Suprapubic skin (tissue), 4 donors: Measurements from ENCODE around the gene ANKRD60. TPM values are rescaled to one million over a fixed set of nuclear protein-coding genes. Genes with fewer than 3 reads are reported as not detected.

Experiments used
- DNase-seq, 2 donors: peaks; one replicate each; pipeline ENCODE4 v3.0.0-alpha.2; 2019; ENCODE audit warnings: low spot score in 2 of 2
- H3K27ac ChIP-seq: fragments of 200-600 bp; sonication (generic); one replicate; pipeline ENCODE4 v1.5.1; 2019
- H3K27me3 ChIP-seq: fragments of 200-600 bp; sonication (generic); one replicate; pipeline ENCODE4 v1.5.1; 2019
- H3K36me3 ChIP-seq: fragments of 200-600 bp; sonication (generic); one replicate; pipeline ENCODE4 v1.5.1; 2019
- H3K4me1 ChIP-seq: fragments of 200-600 bp; sonication (generic); one replicate; pipeline ENCODE4 v1.5.1; 2019
- H3K4me3 ChIP-seq: fragments of 200-600 bp; sonication (generic); one replicate; pipeline ENCODE4 v1.5.1; 2019; ENCODE audit warnings: mild to moderate bottlenecking
- H3K9me3 ChIP-seq: fragments of 200-600 bp; sonication (generic); one replicate; pipeline ENCODE4 v1.5.1; 2019
- EP300 ChIP-seq: sonication (generic); formaldehyde crosslinking; IDR thresholded peaks from one replicate; pipeline ENCODE4 v1.6.1; 2017; ENCODE audit warnings: antibody characterized with exemption
- POLR2A ChIP-seq, 2 donors: fragments of 450-650 bp; IDR thresholded peaks; one replicate each; pipeline ENCODE4 v1.6.1; 2017; ENCODE audit warnings: antibody characterized with exemption in 2 of 2, mild to moderate bottlenecking in 2 of 2, moderate library complexity in 2 of 2
- POLR2AphosphoS5 ChIP-seq, 3 donors: sonication (generic); formaldehyde crosslinking; IDR thresholded peaks; one replicate each; pipeline ENCODE4 v1.6.1; 2017; ENCODE audit warnings: antibody characterized with exemption in 3 of 3
- WGBS: methylation state at CpG from one replicate; pipeline ENCODE4 v1.1.5; 2018; 5-methylcytosine and 5-hydroxymethylcytosine counted together
- total RNA-seq, 4 donors: library from RNA; depleted of rRNA; stranded (reverse); fragments of >200 nt; gene quantifications; one replicate each; pipeline ENCODE4 v1.1.0, GENCODE V29; 2016
- TF ChIP-seq, protein P1 (sequence below), 2 donors: fragments of 200-600 bp in 1 of 2; fragments of 450-650 bp in 1 of 2; sonication (generic) in 1 of 2; IDR thresholded peaks; one replicate each; pipeline ENCODE4 v1.5.1; 2016 to 2019; ENCODE audit warnings: antibody characterized with exemption in 2 of 2, mild to moderate bottlenecking in 1 of 2, moderate library complexity in 1 of 2

Gene ANKRD60
- total RNA-seq, 4 donors from 2014 or later: not detected

- H3K36me3 ChIP-seq: no peaks in the 10 kb centered on the region
- H3K27ac ChIP-seq: no peak overlapping the region
- 92% methylated on average over 8 of the region's 8 CpGs for WGBS
- peaks cover 18% of the 10 kb centered on the region for H3K27me3 ChIP-seq
- H3K9me3 ChIP-seq: no peaks in the 10 kb centered on the region
- no peaks in the 10 kb centered on the region for H3K4me1 ChIP-seq
- TF ChIP-seq EP300 (no peak), POLR2A (IDR thresholded peaks at IDR 0.05) (no peak)
- DNase-seq: no peak
- H3K4me3 ChIP-seq: no peak overlapping the region
These were observed 19.5 kb downstream of the ANKRD60 start for GRCh38 chr20:58208944-58209343.

GRCh38 chr20:58205850-58206249 is 22.6 kb downstream of the ANKRD60 start:
- DNase-seq: no peak
- Histone ChIP-seq H3K4me1 (no peaks in the 10 kb centered on the region), H3K9me3 (no peaks in the 10 kb centered on the region), H3K27me3 (peaks cover 9% of the 10 kb centered on the region), H3K27ac (no peak overlapping the region), H3K36me3 (no peaks in the 10 kb centered on the region), H3K4me3 (no peak overlapping the region)
- WGBS: 88% methylated on average over 31 of the region's 31 CpGs
- no peak for TF ChIP-seq POLR2A (IDR thresholded peaks at IDR 0.05)
- TF ChIP-seq, protein P1, sequence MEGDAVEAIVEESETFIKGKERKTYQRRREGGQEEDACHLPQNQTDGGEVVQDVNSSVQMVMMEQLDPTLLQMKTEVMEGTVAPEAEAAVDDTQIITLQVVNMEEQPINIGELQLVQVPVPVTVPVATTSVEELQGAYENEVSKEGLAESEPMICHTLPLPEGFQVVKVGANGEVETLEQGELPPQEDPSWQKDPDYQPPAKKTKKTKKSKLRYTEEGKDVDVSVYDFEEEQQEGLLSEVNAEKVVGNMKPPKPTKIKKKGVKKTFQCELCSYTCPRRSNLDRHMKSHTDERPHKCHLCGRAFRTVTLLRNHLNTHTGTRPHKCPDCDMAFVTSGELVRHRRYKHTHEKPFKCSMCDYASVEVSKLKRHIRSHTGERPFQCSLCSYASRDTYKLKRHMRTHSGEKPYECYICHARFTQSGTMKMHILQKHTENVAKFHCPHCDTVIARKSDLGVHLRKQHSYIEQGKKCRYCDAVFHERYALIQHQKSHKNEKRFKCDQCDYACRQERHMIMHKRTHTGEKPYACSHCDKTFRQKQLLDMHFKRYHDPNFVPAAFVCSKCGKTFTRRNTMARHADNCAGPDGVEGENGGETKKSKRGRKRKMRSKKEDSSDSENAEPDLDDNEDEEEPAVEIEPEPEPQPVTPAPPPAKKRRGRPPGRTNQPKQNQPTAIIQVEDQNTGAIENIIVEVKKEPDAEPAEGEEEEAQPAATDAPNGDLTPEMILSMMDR (IDR thresholded peaks at IDR 0.05): no peak
- TF ChIP-seq EP300: no peak
- TF ChIP-seq POLR2AphosphoS5 (IDR thresholded peaks at IDR 0.05): no peak

DNA sequence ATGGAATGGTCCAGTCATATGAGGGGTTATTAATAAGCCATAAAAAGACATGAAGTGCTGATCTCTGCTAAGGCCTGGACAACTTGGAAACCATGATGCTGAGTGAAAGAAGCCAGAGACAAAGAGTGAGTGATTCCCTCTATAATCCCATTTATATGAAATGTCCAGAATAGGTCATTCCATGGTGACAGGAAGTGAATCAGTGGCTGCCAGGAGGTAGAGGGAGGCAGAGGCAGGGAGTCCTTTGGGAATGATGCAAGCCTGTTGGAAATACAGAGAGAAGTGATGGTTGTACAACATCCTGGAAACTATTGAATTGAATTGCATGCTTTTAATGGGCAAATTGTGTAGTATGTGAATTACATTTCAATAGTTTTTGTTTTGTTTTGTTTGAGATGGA is 26.4 kb downstream of the ANKRD60 start:
- Histone ChIP-seq H3K27ac (no peak overlapping the region), H3K4me3 (no peak overlapping the region), H3K9me3 (no peaks in the 10 kb centered on the region), H3K27me3 (peaks cover 6% of the 10 kb centered on the region), H3K36me3 (no peaks in the 10 kb centered on the region), H3K4me1 (no peaks in the 10 kb centered on the region)
- no peak for TF ChIP-seq POLR2AphosphoS5 (IDR thresholded peaks at IDR 0.05)
- TF ChIP-seq POLR2A (IDR thresholded peaks at IDR 0.05): no peak
- no peak for TF ChIP-seq EP300
- TF ChIP-seq, protein P1 (IDR thresholded peaks at IDR 0.05): no peak
- DNase-seq: no peak

DNA sequence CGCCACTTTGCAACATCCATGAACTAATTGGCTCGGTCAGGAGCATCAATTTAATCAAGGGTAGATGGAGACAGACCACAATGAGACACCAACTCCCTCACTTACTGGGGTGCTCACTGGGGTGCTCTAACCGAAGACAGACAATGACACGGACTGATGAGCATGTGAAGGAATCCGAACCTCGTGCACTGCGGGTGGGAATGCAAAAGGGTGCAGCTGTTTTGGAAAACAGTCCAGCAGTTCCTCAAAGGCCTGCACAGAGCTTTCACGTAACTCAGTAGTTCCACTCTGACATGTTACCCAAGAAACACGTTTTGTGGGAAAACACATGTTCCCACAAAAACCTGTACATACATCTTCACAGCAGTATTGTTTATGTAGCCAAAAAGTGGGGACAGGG is 26.8 kb downstream of the ANKRD60 start:
- H3K9me3 ChIP-seq: no peaks in the 10 kb centered on the region
- no peak overlapping the region for H3K4me3 ChIP-seq
- H3K36me3 ChIP-seq: no peaks in the 10 kb centered on the region
- no peak overlapping the region for H3K27ac ChIP-seq
- H3K27me3 ChIP-seq: peaks cover 6% of the 10 kb centered on the region
- H3K4me1 ChIP-seq: no peaks in the 10 kb centered on the region
- DNase-seq: no peak
- 93% methylated on average over 8 of the region's 9 CpGs for WGBS
- TF ChIP-seq POLR2AphosphoS5 (IDR thresholded peaks at IDR 0.05) (no peak), EP300 (no peak), POLR2A (IDR thresholded peaks at IDR 0.05) (no peak)

- Histone ChIP-seq H3K27me3 (no peaks in the 10 kb centered on the region), H3K4me3 (no peak overlapping the region), H3K36me3 (no peaks in the 10 kb centered on the region), H3K27ac (no peak overlapping the region), H3K4me1 (no peaks in the 10 kb centered on the region), H3K9me3 (no peaks in the 10 kb centered on the region)
- WGBS: 75% methylated on average over 4 of the region's 4 CpGs
- no peak for DNase-seq
- TF ChIP-seq POLR2AphosphoS5 (IDR thresholded peaks at IDR 0.05) (no peak), POLR2A (IDR thresholded peaks at IDR 0.05) (no peak), EP300 (no peak)
- TF ChIP-seq, protein P1 (IDR thresholded peaks at IDR 0.05): no peak
These were observed 29.0 kb downstream of the ANKRD60 start for GRCh38 chr20:58199469-58199868.

DNA sequence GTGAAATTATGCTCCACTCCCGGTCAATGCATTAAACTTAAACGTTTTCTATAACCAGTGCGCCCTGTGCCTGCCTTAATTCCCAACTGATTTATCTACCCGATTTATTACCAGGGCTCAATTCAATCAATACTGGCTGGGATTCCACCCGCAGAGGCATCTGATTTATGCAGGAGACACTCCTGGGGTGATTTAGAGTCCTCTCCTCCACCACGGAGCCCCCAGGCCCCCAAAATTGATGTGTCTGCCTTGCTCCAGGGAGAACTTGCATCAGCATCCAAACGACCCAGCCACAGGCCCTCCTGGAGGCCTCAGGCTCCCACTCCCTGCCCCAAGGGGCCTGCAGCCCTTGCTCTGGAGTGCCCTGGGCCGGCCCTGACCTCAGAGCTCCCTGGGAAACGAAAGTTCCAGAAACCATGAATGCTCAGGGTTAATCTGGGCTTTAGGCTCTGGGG is 29.5 kb downstream of the ANKRD60 start:
- 63% methylated on average over 7 of the region's 9 CpGs for WGBS
- DNase-seq: no peak
- Histone ChIP-seq H3K9me3 (no peaks in the 10 kb centered on the region), H3K4me1 (no peaks in the 10 kb centered on the region), H3K27ac (no peak overlapping the region), H3K36me3 (no peaks in the 10 kb centered on the region), H3K27me3 (no peaks in the 10 kb centered on the region), H3K4me3 (no peak overlapping the region)
- TF ChIP-seq, protein P1 (IDR thresholded peaks at IDR 0.05): no peak
- TF ChIP-seq POLR2AphosphoS5 (IDR thresholded peaks at IDR 0.05) (no peak), EP300 (no peak), POLR2A (IDR thresholded peaks at IDR 0.05) (no peak)
